Right atrium auricular region (tissue), 2 donors: Measurements from ENCODE around the gene SMAD6. TPM values are rescaled to one million over a fixed set of nuclear protein-coding genes. Genes with fewer than 3 reads are reported as not detected.
A peak's percentile ranks its signal among the peaks of the same experiment; 100 is the strongest.

Experiments
- DNase-seq: peaks from one replicate; pipeline ENCODE4 v3.0.0-alpha.2; 2019; ENCODE audit warnings: low spot score
- H3K27ac ChIP-seq, 2 donors: fragments of 200-600 bp; sonication (generic); 1 replicate in 1 of 2; 2 replicates in 1 of 2; pipeline ENCODE4 v1.5.1; 2016 to 2019
- H3K27me3 ChIP-seq, 2 donors: fragments of 200-600 bp; sonication (generic); one replicate each; pipeline versions ENCODE4 v1.5.1 to v1.6.0; 2017 to 2019
- H3K36me3 ChIP-seq: fragments of 200-600 bp; sonication (generic); one replicate; pipeline ENCODE4 v1.5.1; 2016
- H3K4me1 ChIP-seq, 2 donors: fragments of 200-600 bp; sonication (generic); one replicate each; pipeline versions ENCODE4 v1.5.1 to v1.6.0; 2017 to 2019
- H3K4me3 ChIP-seq, 2 donors: fragments of 200-600 bp; sonication (generic); 1 replicate in 1 of 2; 2 replicates in 1 of 2; pipeline ENCODE4 v1.5.1; 2017 to 2019; ENCODE audit warnings: mild to moderate bottlenecking in 1 of 2, moderate library complexity in 1 of 2
- H3K9me3 ChIP-seq, 2 donors: fragments of 200-600 bp; sonication (generic); one replicate each; pipeline ENCODE4 v1.5.1; 2019
- CTCF ChIP-seq, 2 donors: fragments of 200-600 bp; sonication (generic); IDR thresholded peaks; one replicate each; pipeline ENCODE4 v1.5.1; 2019; ENCODE audit warnings: antibody characterized with exemption in 2 of 2
- total RNA-seq, 2 donors: library from RNA; depleted of rRNA; stranded (reverse); fragments of >200 nt; gene quantifications; one replicate each; pipeline ENCODE4 v1.1.0, GENCODE V29; 2016

Gene SMAD6
- total RNA-seq, 2 donors from 2014 or later, result 20.8 to 104 TPM

GRCh38 chr15:66720206-66721010 is 18.4 kb downstream of the SMAD6 start:
- peak; percentile 76 for DNase-seq
- Histone ChIP-seq H3K4me1 (peaks cover 0 to 69% of the 10 kb centered on the region in 2 donors), H3K27me3 (no peaks in the 10 kb centered on the region), H3K9me3 (no peaks in the 10 kb centered on the region), H3K4me3 (no peak overlapping the region), H3K27ac (peak overlapping the region in 1 of 2 donors; percentile 41), H3K36me3 (peaks cover 12% of the 10 kb centered on the region)
- TF ChIP-seq CTCF (IDR thresholded peaks at IDR 0.05), result no peak

GRCh38 chr15:66721020-66721419 is 19.0 kb downstream of the SMAD6 start:
- no peaks in the 10 kb centered on the region for H3K27me3 ChIP-seq
- no peaks in the 10 kb centered on the region for H3K9me3 ChIP-seq
- no peak for TF ChIP-seq CTCF (IDR thresholded peaks at IDR 0.05)
- H3K36me3 ChIP-seq, result peaks cover 12% of the 10 kb centered on the region
- peak overlapping the region in 1 of 2 donors; percentile 22 for H3K27ac ChIP-seq
- no peak for DNase-seq
- peaks cover 0 to 66% of the 10 kb centered on the region in 2 donors for H3K4me1 ChIP-seq
- no peak overlapping the region for H3K4me3 ChIP-seq

GRCh38 chr15:66721501-66721937 is 19.5 kb downstream of the SMAD6 start:
- no peak overlapping the region for H3K27ac ChIP-seq
- no peak for DNase-seq
- H3K36me3 ChIP-seq, result peaks cover 12% of the 10 kb centered on the region
- no peak for TF ChIP-seq CTCF (IDR thresholded peaks at IDR 0.05)
- H3K9me3 ChIP-seq, result no peaks in the 10 kb centered on the region
- H3K27me3 ChIP-seq, result no peaks in the 10 kb centered on the region
- H3K4me1 ChIP-seq, result peaks cover 0 to 63% of the 10 kb centered on the region in 2 donors
- no peak overlapping the region for H3K4me3 ChIP-seq

DNA sequence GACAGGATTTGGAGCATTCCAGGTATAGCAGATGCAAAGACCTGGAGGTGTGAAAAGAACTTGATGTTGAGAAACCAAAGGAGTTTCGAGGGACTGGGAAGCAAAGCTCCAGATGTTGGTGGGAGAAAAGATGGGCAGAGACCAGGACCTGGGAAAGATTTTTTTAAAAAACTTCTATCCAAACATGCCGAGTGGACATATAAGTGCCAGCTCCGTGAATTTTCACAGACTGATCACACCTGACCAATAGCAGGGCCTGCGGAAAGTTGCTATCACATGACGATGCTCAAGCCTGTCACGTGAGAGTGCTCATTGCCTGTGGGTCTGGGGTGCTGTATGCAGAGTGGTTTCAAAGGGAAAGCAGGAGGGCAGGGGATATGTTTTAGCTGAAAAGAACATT is 19.9 kb downstream of the SMAD6 start:
- H3K27me3 ChIP-seq, result no peaks in the 10 kb centered on the region
- no peak overlapping the region for H3K4me3 ChIP-seq
- no peak for TF ChIP-seq CTCF (IDR thresholded peaks at IDR 0.05)
- peaks cover 9% of the 10 kb centered on the region for H3K36me3 ChIP-seq
- H3K4me1 ChIP-seq, result peaks cover 0 to 59% of the 10 kb centered on the region in 2 donors
- no peak for DNase-seq
- H3K9me3 ChIP-seq, result no peaks in the 10 kb centered on the region
- H3K27ac ChIP-seq, result no peak overlapping the region

GRCh38 chr15:66722757-66723540 is 20.9 kb downstream of the SMAD6 start:
- Histone ChIP-seq H3K27me3 (no peaks in the 10 kb centered on the region), H3K27ac (no peak overlapping the region), H3K4me1 (peaks cover 0 to 53% of the 10 kb centered on the region in 2 donors), H3K4me3 (no peak overlapping the region), H3K9me3 (no peaks in the 10 kb centered on the region), H3K36me3 (no peaks in the 10 kb centered on the region)
- no peak for DNase-seq
- no peak for TF ChIP-seq CTCF (IDR thresholded peaks at IDR 0.05)
